PC-3 (cell line): ENCODE data around the gene MEIOSIN. TPM values are rescaled to one million over a fixed set of nuclear protein-coding genes. Genes with fewer than 3 reads are reported as not detected.

Source experiments
- ATAC-seq: fragments of 200-7000 bp; cut with Tn5 transposase; 2 replicates; pipeline ENCODE4 v1.9.1; 2020; ENCODE audit warnings: mild to moderate bottlenecking, moderate library complexity
- BruUV-seq: library from RNA; stranded (reverse); fragments of 400-500 nt; replicated peaks from 2 replicates; lab custom pipeline; 2021; lab: Mats Ljungman, UMichigan
- CTCF ChIA-PET: fragments of 300-600 bp; sonication (Branson Sonifier 250); formaldehyde crosslinking; loops from one replicate; lab custom pipeline; 2022; ENCODE audit warnings: antibody characterized with exemption; lab: Charles Lee
- POLR2A ChIA-PET: fragments of 300-600 bp; sonication (Branson Sonifier 250); formaldehyde crosslinking; loops from one replicate; lab custom pipeline; 2022; ENCODE audit warnings: antibody characterized with exemption; ENCODE audit not compliant: unreplicated experiment; lab: Charles Lee
- DNase-seq: peaks from one replicate; pipeline ENCODE4 v3.0.0-alpha.2; 2015
- H2AFZ ChIP-seq: fragments of 300-600 bp; sonication (generic); 2 replicates; pipeline ENCODE4 v1.6.0; 2016; ENCODE audit warnings: antibody characterized with exemption, low read length
- H3F3A ChIP-seq: fragments of 300-600 bp; sonication (generic); one replicate; pipeline ENCODE4 v1.6.0; 2017; ENCODE audit warnings: antibody characterized with exemption, low read length, control low read depth, mild to moderate bottlenecking; ENCODE audit not compliant: unreplicated experiment
- H3K27ac ChIP-seq: fragments of 300-600 bp; sonication (generic); 2 replicates; pipeline ENCODE4 v1.5.1; 2016; ENCODE audit warnings: mild to moderate bottlenecking, low read length
- H3K27me3 ChIP-seq: fragments of 300-600 bp; sonication (generic); 2 replicates; pipeline ENCODE4 v1.6.1; 2016; ENCODE audit warnings: low read length, mixed read lengths
- H3K36me3 ChIP-seq: fragments of 300-600 bp; sonication (generic); 2 replicates; pipeline ENCODE4 v1.6.1; 2016; ENCODE audit warnings: low read depth, mixed run types, low read length, mixed read lengths
- H3K4me1 ChIP-seq: fragments of 300-600 bp; sonication (generic); 2 replicates; pipeline ENCODE4 v1.5.1; 2016; ENCODE audit warnings: low read length; ENCODE audit not compliant: insufficient read depth
- H3K4me2 ChIP-seq: fragments of 300-600 bp; sonication (generic); 2 replicates; pipeline ENCODE4 v1.6.0; 2016; ENCODE audit warnings: low read length
- H3K4me3 ChIP-seq: fragments of 300-600 bp; sonication (generic); 2 replicates; pipeline ENCODE4 v1.5.1; 2016; ENCODE audit warnings: mild to moderate bottlenecking, low read length, mixed read lengths
- H3K79me2 ChIP-seq: fragments of 300-600 bp; sonication (generic); 2 replicates; pipeline ENCODE4 v1.6.1; 2017; ENCODE audit warnings: low read length, mixed read lengths
- H3K9ac ChIP-seq: fragments of 300-600 bp; sonication (generic); 2 replicates; pipeline ENCODE4 v1.6.0; 2016; ENCODE audit warnings: mild to moderate bottlenecking, low read length
- H3K9me2 ChIP-seq: fragments of 300-600 bp; sonication (generic); replicated peaks from 2 replicates; pipeline ENCODE4 v1.6.1; 2016; ENCODE audit warnings: mixed run types, low read length, mixed read lengths
- H3K9me3 ChIP-seq: fragments of 300-600 bp; sonication (generic); 2 replicates; pipeline ENCODE4 v1.6.1; 2016; ENCODE audit warnings: low read length, mixed read lengths
- H4K20me1 ChIP-seq: fragments of 300-600 bp; sonication (generic); 2 replicates; pipeline ENCODE4 v1.6.1; 2016; ENCODE audit warnings: low read length, mixed read lengths
- EZH2 ChIP-seq: fragments of 300-600 bp; sonication (generic); IDR thresholded peaks from one replicate; pipeline ENCODE4 v1.6.1; 2017; ENCODE audit warnings: antibody characterized with exemption, mild to moderate bottlenecking, low read length; ENCODE audit not compliant: unreplicated experiment
- EZH2phosphoT487 ChIP-seq: fragments of 300-600 bp; sonication (generic); IDR thresholded peaks from 2 replicates; pipeline ENCODE4 v1.6.1; 2018; ENCODE audit warnings: mild to moderate bottlenecking, antibody characterized with exemption, low read length, borderline replicate concordance
- intact Hi-C: fragments of 100-400 bp; cut with micrococcal nuclease; formaldehyde crosslinking; loops from 2 replicates; pipeline ENCODE4 v1.9.0; 2023
- total RNA-seq: library from RNA; depleted of rRNA; stranded (reverse); fragments of >200 nt; gene quantifications from 2 replicates; pipeline ENCODE4 v1.2.3, GENCODE V29; 2014
- TF ChIP-seq, protein P1 (sequence below): fragments of 300-600 bp; sonication (generic); conservative IDR thresholded peaks from 2 replicates; pipeline ENCODE4 v1.5.1; 2017; ENCODE audit warnings: antibody characterized with exemption, low read depth, mild to moderate bottlenecking, low read length

MEIOSIN gene
- total RNA-seq, 1 experiment from 2014 or later: not detected

DNA sequence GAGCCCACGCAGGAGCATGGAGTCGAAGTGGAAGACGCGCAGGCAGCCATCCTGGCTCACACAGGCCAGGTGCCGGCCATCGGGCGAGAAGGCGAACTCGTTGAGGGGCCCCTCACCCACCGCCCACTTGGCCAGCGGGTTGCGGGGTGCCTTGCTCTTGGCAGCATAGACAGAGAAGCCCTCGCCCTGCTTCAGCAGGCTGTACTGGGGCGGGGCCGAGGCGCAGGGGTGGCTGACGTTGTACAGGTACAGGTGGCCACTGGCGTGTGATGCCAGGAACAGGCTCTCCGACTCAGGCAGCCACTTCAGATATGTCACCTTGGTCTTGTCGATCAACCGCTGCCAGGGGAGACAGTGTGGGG lies 53.3 kb downstream of the MEIOSIN start:
- Histone ChIP-seq H3K4me3 (no peak overlapping the region), H3K27me3 (no peaks in the 10 kb centered on the region), H3K79me2 (peaks cover 9% of the 10 kb centered on the region), H3K36me3 (peaks cover 8% of the 10 kb centered on the region; the same call in 1 of the 2 replicates), H3K9me3 (no peaks in the 10 kb centered on the region), H4K20me1 (no peaks in the 10 kb centered on the region), H3K9ac (no peak overlapping the region), H3K4me2 (no peak overlapping the region), H3F3A (no peaks in the 10 kb centered on the region), H3K27ac (no peak overlapping the region), H3K4me1 (peaks cover 25% of the 10 kb centered on the region), H3K9me2 (no peaks in the 10 kb centered on the region), H2AFZ (no peak overlapping the region)
- POLR2A ChIA-PET: no interaction called here
- intact Hi-C loops: no loop called here
- CTCF ChIA-PET: no interaction called here
- TF ChIP-seq, protein P1, sequence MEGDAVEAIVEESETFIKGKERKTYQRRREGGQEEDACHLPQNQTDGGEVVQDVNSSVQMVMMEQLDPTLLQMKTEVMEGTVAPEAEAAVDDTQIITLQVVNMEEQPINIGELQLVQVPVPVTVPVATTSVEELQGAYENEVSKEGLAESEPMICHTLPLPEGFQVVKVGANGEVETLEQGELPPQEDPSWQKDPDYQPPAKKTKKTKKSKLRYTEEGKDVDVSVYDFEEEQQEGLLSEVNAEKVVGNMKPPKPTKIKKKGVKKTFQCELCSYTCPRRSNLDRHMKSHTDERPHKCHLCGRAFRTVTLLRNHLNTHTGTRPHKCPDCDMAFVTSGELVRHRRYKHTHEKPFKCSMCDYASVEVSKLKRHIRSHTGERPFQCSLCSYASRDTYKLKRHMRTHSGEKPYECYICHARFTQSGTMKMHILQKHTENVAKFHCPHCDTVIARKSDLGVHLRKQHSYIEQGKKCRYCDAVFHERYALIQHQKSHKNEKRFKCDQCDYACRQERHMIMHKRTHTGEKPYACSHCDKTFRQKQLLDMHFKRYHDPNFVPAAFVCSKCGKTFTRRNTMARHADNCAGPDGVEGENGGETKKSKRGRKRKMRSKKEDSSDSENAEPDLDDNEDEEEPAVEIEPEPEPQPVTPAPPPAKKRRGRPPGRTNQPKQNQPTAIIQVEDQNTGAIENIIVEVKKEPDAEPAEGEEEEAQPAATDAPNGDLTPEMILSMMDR: no peak
- TF ChIP-seq EZH2 (no peak), EZH2phosphoT487 (no peak)
- no peak for ATAC-seq
- no TSS peak for BruUV-seq
- DNase-seq: no peak

DNA sequence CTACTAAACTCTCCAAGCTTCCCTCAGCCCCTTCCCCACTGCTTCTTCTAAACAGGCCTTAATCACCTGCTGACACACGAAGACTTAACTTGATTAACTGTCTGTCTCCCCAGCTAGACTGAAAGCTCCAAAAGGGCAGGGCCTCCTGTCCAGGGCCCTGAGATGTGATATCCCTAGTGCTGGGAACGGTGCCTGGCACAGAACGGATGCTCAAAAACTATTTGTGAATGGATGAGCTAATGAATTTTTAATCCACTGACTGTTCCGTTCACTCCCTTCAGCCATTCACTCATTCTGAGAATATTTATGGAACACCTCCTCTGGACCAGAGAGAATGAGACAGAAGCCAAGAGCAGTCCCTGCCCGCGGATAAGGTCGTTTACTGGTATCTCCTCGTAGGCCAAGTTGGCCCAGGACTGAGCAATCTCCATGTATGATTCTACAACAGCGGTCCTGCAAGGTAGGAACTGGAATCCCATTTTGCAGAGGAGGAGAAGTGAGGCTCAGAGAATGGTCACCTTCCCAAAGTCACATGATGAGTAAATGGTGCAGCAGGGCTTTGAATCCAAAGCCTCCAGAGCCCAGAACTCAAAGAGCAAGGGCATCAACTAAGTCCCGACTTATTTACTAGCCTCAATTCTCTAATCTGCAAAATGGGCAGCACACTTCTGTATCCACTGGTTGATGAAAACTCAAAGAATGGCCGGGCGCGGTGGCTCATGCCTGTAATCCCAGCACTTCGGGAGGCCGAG lies 56.0 kb downstream of the MEIOSIN start:
- Histone ChIP-seq H3K79me2 (peaks cover 16% of the 10 kb centered on the region), H3K4me1 (peaks cover 6% of the 10 kb centered on the region; the same call in 1 of the 2 replicates), H3K9me2 (no peaks in the 10 kb centered on the region), H3K27ac (no peak overlapping the region), H4K20me1 (no peaks in the 10 kb centered on the region), H3F3A (no peaks in the 10 kb centered on the region), H2AFZ (no peak overlapping the region), H3K27me3 (no peaks in the 10 kb centered on the region), H3K4me3 (no peak overlapping the region), H3K9me3 (no peaks in the 10 kb centered on the region), H3K4me2 (no peak overlapping the region), H3K36me3 (peaks cover 8% of the 10 kb centered on the region; the same call in 1 of the 2 replicates), H3K9ac (no peak overlapping the region)
- POLR2A ChIA-PET: no interaction called here
- DNase-seq (no peak), ATAC-seq (no peak)
- intact Hi-C loops: no loop called here
- BruUV-seq: TSS peak; percentile 2
- CTCF ChIA-PET: no interaction called here
- TF ChIP-seq, protein P1: no peak
- TF ChIP-seq EZH2 (no peak), EZH2phosphoT487 (no peak)

DNA sequence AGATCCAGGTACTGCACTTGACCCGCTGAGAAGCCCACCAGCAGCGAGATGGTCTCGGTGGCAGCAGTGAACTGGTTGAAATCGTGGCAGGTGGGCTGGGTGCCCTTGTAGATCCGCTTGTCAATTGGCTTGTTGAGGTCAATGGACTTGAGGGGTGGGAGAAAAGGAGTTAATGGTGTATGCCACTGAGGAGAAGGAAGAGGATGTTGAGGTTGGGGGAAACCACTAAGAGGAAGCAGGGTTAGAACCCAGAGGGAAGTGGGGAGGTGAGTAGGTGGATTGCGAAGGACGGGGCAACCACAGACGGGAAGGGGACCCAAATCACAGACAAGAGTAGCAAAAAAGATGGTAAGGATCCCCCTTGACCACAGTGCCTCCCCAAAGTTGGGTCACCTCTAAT lies 57.7 kb downstream of the MEIOSIN start:
- no peak for DNase-seq
- H3F3A ChIP-seq: no peaks in the 10 kb centered on the region
- H3K9ac ChIP-seq: no peak overlapping the region
- H3K4me2 ChIP-seq: peak overlapping the region; percentile 97
- TF ChIP-seq EZH2phosphoT487 (no peak), EZH2 (no peak)
- TF ChIP-seq, protein P1: no peak
- no peaks in the 10 kb centered on the region for H3K27me3 ChIP-seq
- no peak for ATAC-seq
- peaks cover 16% of the 10 kb centered on the region for H3K79me2 ChIP-seq
- peaks cover 6% of the 10 kb centered on the region; the same call in 1 of the 2 replicates for H3K4me1 ChIP-seq
- BruUV-seq: no TSS peak
- no peaks in the 10 kb centered on the region for H3K9me2 ChIP-seq
- no peaks in the 10 kb centered on the region for H4K20me1 ChIP-seq
- CTCF ChIA-PET: no interaction called here
- POLR2A ChIA-PET: no interaction called here
- peaks cover 8% of the 10 kb centered on the region; the same call in 1 of the 2 replicates for H3K36me3 ChIP-seq
- intact Hi-C loops: no loop called here
- H2AFZ ChIP-seq: no peak overlapping the region
- no peak overlapping the region for H3K27ac ChIP-seq
- no peaks in the 10 kb centered on the region for H3K9me3 ChIP-seq
- peak overlapping the region; percentile 93; the same call in 1 of the 2 replicates for H3K4me3 ChIP-seq
